Ovary (tissue), 3 donors: ENCODE measurements around the gene FOXP1.

Experiments used
- EP300 ChIP-seq: sonication (generic); formaldehyde crosslinking; IDR thresholded peaks from one replicate; pipeline ENCODE4 v1.6.1; 2017; ENCODE audit warnings: antibody characterized with exemption
- POLR2A ChIP-seq: fragments of 450-650 bp; IDR thresholded peaks from one replicate; pipeline ENCODE4 v1.6.1; 2017; ENCODE audit warnings: antibody characterized with exemption, mild to moderate bottlenecking, moderate library complexity
- TF ChIP-seq, protein P1 (sequence below), 3 donors: fragments of 450-650 bp in 2 of 3; fragments of 200-600 bp in 1 of 3; IDR thresholded peaks; one replicate each; pipeline versions ENCODE4 v1.5.1 to v1.8.0; 2016 to 2022; ENCODE audit warnings: antibody characterized with exemption in 3 of 3, mild to moderate bottlenecking in 1 of 3
- donor health status: DM: no; HTN: no; CAD: no.

DNA sequence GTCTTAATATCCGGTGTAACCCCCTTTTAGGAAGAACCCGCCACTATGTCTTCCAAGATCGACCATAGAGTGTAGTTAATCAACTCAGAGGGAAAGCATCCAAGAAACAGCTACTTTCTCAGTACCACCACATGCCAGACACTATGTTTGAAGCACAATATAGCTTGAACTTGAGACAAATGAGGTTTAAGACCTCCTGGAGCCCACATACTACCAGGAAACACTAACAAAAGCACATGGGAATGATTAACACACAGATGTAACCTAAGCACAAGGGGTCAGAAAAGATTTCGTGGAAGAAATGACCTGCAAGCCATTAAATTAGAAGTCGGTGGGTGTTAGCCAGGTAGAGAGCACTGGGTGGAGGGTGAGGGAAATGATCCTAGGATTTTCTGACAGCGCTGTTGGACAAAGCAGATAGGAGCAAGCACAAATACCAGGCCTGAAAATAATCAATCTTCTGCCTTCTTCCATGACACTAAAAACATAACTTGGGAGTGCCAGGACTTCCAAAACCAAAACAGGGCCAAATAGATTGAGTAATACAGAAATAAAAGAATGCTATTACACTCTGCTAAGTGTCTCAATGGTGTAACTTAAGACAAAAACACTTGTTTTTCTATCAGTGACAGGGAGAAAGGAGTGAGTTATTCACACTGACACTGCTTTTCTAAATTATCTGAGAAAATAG lies 213.7 kb downstream of the FOXP1 start:
- TF ChIP-seq, protein P1, sequence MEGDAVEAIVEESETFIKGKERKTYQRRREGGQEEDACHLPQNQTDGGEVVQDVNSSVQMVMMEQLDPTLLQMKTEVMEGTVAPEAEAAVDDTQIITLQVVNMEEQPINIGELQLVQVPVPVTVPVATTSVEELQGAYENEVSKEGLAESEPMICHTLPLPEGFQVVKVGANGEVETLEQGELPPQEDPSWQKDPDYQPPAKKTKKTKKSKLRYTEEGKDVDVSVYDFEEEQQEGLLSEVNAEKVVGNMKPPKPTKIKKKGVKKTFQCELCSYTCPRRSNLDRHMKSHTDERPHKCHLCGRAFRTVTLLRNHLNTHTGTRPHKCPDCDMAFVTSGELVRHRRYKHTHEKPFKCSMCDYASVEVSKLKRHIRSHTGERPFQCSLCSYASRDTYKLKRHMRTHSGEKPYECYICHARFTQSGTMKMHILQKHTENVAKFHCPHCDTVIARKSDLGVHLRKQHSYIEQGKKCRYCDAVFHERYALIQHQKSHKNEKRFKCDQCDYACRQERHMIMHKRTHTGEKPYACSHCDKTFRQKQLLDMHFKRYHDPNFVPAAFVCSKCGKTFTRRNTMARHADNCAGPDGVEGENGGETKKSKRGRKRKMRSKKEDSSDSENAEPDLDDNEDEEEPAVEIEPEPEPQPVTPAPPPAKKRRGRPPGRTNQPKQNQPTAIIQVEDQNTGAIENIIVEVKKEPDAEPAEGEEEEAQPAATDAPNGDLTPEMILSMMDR (IDR thresholded peaks at IDR 0.05), result no peak
- TF ChIP-seq EP300, result no peak
- no peak for TF ChIP-seq POLR2A
